Smooth muscle cell of the pulmonary artery (primary cell): ENCODE data around the gene PJA1. TPM values are rescaled to one million over a fixed set of nuclear protein-coding genes. Genes with fewer than 3 reads are reported as not detected.

Source experiments
- total RNA-seq: library from RNA; depleted of rRNA; stranded (reverse); fragments of >200 nt; gene quantifications from 2 replicates; pipeline ENCODE4 v1.2.3, GENCODE V29; 2014

The PJA1 gene
- total RNA-seq, result 21.8 and 27.8 TPM in 2 replicates

GRCh38 chrX:69165087-69165651, at the start of gene PJA1:
Gene PJA1, minus strand, starts transcription at chrX:69165453. Its CDS starts 2,380 bp downstream, at chrX:69163073.

